ENCODE results near the gene WDR75. TPM values are rescaled to one million over a fixed set of nuclear protein-coding genes. Genes with fewer than 3 reads are reported as not detected.

Gene WDR75
- total and polyA plus RNA-seq, 2 donors (not counting 3 experiments of a cell fraction or from before 2014, with no cell fraction given) = 17.4 to 44.8 TPM

GRCh38 chr2:189413249-189413648, 28.0 kb upstream of the WDR75 start:
- ChIA-PET POLR2A (interaction anchor here (0.6 kb wide), 1 partner anchor 172 kb away, joined by 3 read pairs; no protein-coding TSS in a partner anchor), CTCF (interaction anchor here (0.8 to 3.6 kb wide), 17 partner anchors 18 to 1913 kb away, joined by 3 to 80 read pairs (median 9); no protein-coding TSS in a partner anchor)
- no peaks in the 10 kb centered on the region for H4K20me1 ChIP-seq (replicated peaks; ENCODE audit: control insufficient read depth, extremely low read depth, insufficient read depth, low read length)
- dilution Hi-C loops (cut with MboI; ENCODE audit: extremely low pct_ligation_motif_present, low sequenced_read_pairs) (no loop called here), intact Hi-C loops (cut with micrococcal nuclease) (loop anchor here (2.0 to 5.0 kb wide), 3 partner anchors 434 to 1831 kb away; no protein-coding TSS in a partner anchor)
- no peak overlapping the region for H2AFZ ChIP-seq (ENCODE audit: low read depth, low read length)
- H3K4me3 ChIP-seq (replicated peaks in 1 of 3; ENCODE audit: insufficient read depth in 1 of 3, low read depth in 1 of 3, low read length in 3 of 3) = no peak overlapping the region
- H3K4me2 ChIP-seq (ENCODE audit: insufficient read depth, low read length) = no peak overlapping the region
- H3K79me2 ChIP-seq (ENCODE audit: control insufficient read depth, insufficient read depth, low read length) = no peaks in the 10 kb centered on the region
- DNase-seq (ENCODE audit: low read depth, low spot score) = no peak
- no peaks in the 10 kb centered on the region for H3K9me3 ChIP-seq (replicated peaks; ENCODE audit: control insufficient read depth, insufficient read depth, low read length)
- H3K36me3 ChIP-seq (ENCODE audit: control insufficient read depth in 2 of 2, extremely low read depth in 1 of 2, insufficient read depth in 2 of 2, low read length in 2 of 2) = no peaks in the 10 kb centered on the region
- H3K27ac ChIP-seq (ENCODE audit: insufficient read depth, low read depth, low read length) = no peak overlapping the region
- no peaks in the 10 kb centered on the region for H3K9me1 ChIP-seq (replicated peaks; ENCODE audit: control insufficient read depth, extremely low read depth, insufficient read depth, low read length)
- no peak overlapping the region for H3K9ac ChIP-seq (replicated peaks; ENCODE audit: extremely low read depth, insufficient read depth, low read length)
- no peak for TF ChIP-seq JUN (IDR thresholded peaks at IDR 0.05; ENCODE audit: borderline replicate concordance, insufficient read depth, insufficient read length, low read depth)
- no peak for TF ChIP-seq FOS (IDR thresholded peaks at IDR 0.05; ENCODE audit: borderline replicate concordance, insufficient read depth, low read length)
- no peak for TF ChIP-seq GATA2 (IDR thresholded peaks at IDR 0.05; ENCODE audit: insufficient read depth, insufficient read length, low read depth, low read length)
- TF ChIP-seq POLR2AphosphoS5 (IDR thresholded peaks at IDR 0.05; ENCODE audit: insufficient read depth, low read depth, low read length) = no peak
- TF ChIP-seq EZH2 (IDR thresholded peaks at IDR 0.05; ENCODE audit: borderline replicate concordance, low read depth, low read length, severe bottlenecking) = no peak
- TF ChIP-seq, protein P1, sequence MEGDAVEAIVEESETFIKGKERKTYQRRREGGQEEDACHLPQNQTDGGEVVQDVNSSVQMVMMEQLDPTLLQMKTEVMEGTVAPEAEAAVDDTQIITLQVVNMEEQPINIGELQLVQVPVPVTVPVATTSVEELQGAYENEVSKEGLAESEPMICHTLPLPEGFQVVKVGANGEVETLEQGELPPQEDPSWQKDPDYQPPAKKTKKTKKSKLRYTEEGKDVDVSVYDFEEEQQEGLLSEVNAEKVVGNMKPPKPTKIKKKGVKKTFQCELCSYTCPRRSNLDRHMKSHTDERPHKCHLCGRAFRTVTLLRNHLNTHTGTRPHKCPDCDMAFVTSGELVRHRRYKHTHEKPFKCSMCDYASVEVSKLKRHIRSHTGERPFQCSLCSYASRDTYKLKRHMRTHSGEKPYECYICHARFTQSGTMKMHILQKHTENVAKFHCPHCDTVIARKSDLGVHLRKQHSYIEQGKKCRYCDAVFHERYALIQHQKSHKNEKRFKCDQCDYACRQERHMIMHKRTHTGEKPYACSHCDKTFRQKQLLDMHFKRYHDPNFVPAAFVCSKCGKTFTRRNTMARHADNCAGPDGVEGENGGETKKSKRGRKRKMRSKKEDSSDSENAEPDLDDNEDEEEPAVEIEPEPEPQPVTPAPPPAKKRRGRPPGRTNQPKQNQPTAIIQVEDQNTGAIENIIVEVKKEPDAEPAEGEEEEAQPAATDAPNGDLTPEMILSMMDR (IDR thresholded peaks at IDR 0.05; ENCODE audit: extremely low read depth in 1 of 2, insufficient read depth in 1 of 2, low read depth in 1 of 2, low read length in 2 of 2) = no peak
- TF ChIP-seq POLR2A (IDR thresholded peaks at IDR 0.05; ENCODE audit: low read depth, low read length) = no peak
- no peak for TF ChIP-seq MYC (IDR thresholded peaks at IDR 0.05; ENCODE audit: low read depth, low read length)
- TF ChIP-seq, protein P2, sequence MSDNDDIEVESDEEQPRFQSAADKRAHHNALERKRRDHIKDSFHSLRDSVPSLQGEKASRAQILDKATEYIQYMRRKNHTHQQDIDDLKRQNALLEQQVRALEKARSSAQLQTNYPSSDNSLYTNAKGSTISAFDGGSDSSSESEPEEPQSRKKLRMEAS (IDR thresholded peaks at IDR 0.05; ENCODE audit: insufficient read depth, insufficient read length) = no peak
- no peaks in the 10 kb centered on the region for H3K27me3 ChIP-seq (ENCODE audit: control insufficient read depth in 2 of 2, insufficient read depth in 2 of 2, low read length in 2 of 2)
- BruUV-seq (replicated peaks) = no TSS peak
- FAIRE-seq = no peak
- H3K4me1 ChIP-seq (ENCODE audit: control insufficient read depth, extremely low read depth, insufficient read depth, low read length) = peaks cover 20% of the 10 kb centered on the region

Data from endothelial cell of umbilical vein (primary cell).